ENCODE results near the gene FSTL5. TPM values are rescaled to one million over a fixed set of nuclear protein-coding genes. Genes with fewer than 3 reads are reported as not detected.

The FSTL5 gene
- total and polyA plus RNA-seq, 2 experiments from 2014 or later = 0.06 to 0.49 TPM

DNA sequence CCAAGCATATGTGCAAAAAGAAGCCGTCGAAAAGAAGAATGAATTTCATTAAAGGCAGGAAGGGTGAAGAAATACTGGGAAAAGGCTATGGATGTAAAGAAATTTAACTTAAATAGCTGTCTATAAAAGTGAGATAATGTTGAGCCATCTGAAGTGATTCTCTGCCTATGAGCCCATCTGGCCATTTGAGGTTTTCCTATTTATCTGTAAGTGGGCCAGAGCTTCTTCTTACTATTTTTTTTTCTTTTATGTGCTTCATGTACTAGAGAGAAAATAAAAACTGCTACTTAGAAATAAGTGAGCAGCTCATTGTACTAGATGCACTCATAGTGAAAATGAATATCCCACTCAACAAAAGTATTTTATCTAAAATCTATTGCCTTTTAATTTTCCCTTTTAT lies 725.7 kb downstream of the FSTL5 start (continued):
- TF ChIP-seq, protein P1, sequence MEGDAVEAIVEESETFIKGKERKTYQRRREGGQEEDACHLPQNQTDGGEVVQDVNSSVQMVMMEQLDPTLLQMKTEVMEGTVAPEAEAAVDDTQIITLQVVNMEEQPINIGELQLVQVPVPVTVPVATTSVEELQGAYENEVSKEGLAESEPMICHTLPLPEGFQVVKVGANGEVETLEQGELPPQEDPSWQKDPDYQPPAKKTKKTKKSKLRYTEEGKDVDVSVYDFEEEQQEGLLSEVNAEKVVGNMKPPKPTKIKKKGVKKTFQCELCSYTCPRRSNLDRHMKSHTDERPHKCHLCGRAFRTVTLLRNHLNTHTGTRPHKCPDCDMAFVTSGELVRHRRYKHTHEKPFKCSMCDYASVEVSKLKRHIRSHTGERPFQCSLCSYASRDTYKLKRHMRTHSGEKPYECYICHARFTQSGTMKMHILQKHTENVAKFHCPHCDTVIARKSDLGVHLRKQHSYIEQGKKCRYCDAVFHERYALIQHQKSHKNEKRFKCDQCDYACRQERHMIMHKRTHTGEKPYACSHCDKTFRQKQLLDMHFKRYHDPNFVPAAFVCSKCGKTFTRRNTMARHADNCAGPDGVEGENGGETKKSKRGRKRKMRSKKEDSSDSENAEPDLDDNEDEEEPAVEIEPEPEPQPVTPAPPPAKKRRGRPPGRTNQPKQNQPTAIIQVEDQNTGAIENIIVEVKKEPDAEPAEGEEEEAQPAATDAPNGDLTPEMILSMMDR (conservative IDR thresholded peaks at IDR 0.05; ENCODE audit: low read depth in 2 of 2) = no peak
- no peak for TF ChIP-seq ZNF114 (CRISPR knock-in tag; IDR thresholded peaks at IDR 0.05)
- TF ChIP-seq, protein P2, sequence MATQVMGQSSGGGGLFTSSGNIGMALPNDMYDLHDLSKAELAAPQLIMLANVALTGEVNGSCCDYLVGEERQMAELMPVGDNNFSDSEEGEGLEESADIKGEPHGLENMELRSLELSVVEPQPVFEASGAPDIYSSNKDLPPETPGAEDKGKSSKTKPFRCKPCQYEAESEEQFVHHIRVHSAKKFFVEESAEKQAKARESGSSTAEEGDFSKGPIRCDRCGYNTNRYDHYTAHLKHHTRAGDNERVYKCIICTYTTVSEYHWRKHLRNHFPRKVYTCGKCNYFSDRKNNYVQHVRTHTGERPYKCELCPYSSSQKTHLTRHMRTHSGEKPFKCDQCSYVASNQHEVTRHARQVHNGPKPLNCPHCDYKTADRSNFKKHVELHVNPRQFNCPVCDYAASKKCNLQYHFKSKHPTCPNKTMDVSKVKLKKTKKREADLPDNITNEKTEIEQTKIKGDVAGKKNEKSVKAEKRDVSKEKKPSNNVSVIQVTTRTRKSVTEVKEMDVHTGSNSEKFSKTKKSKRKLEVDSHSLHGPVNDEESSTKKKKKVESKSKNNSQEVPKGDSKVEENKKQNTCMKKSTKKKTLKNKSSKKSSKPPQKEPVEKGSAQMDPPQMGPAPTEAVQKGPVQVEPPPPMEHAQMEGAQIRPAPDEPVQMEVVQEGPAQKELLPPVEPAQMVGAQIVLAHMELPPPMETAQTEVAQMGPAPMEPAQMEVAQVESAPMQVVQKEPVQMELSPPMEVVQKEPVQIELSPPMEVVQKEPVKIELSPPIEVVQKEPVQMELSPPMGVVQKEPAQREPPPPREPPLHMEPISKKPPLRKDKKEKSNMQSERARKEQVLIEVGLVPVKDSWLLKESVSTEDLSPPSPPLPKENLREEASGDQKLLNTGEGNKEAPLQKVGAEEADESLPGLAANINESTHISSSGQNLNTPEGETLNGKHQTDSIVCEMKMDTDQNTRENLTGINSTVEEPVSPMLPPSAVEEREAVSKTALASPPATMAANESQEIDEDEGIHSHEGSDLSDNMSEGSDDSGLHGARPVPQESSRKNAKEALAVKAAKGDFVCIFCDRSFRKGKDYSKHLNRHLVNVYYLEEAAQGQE (IDR thresholded peaks at IDR 0.05; ENCODE audit: unreplicated experiment) = no peak
- no peak for TF ChIP-seq EZH2phosphoT487 (IDR thresholded peaks at IDR 0.05; ENCODE audit: unreplicated experiment)
- TF ChIP-seq ZNF331 (CRISPR knock-in tag; IDR thresholded peaks at IDR 0.05; ENCODE audit: low read depth) = no peak
- no peak for TF ChIP-seq JUNB (IDR thresholded peaks at IDR 0.05; ENCODE audit: unreplicated experiment)
- no peak for TF ChIP-seq NANOG (IDR thresholded peaks at IDR 0.05; ENCODE audit: borderline replicate concordance)
- TF ChIP-seq, protein P3, sequence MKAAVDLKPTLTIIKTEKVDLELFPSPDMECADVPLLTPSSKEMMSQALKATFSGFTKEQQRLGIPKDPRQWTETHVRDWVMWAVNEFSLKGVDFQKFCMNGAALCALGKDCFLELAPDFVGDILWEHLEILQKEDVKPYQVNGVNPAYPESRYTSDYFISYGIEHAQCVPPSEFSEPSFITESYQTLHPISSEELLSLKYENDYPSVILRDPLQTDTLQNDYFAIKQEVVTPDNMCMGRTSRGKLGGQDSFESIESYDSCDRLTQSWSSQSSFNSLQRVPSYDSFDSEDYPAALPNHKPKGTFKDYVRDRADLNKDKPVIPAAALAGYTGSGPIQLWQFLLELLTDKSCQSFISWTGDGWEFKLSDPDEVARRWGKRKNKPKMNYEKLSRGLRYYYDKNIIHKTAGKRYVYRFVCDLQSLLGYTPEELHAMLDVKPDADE (IDR thresholded peaks at IDR 0.05) = no peak
- TF ChIP-seq STAT1 (IDR thresholded peaks at IDR 0.05; ENCODE audit: unreplicated experiment) = no peak
- TF ChIP-seq POLR2AphosphoS5 (IDR thresholded peaks at IDR 0.05; ENCODE audit: low read depth) = no peak
- no peak for TF ChIP-seq EZH2 (IDR thresholded peaks at IDR 0.05; ENCODE audit: low read depth, unreplicated experiment)
- TF ChIP-seq CREB1 (CRISPR knock-in tag; IDR thresholded peaks at IDR 0.05; ENCODE audit: low read depth) = no peak

DNA sequence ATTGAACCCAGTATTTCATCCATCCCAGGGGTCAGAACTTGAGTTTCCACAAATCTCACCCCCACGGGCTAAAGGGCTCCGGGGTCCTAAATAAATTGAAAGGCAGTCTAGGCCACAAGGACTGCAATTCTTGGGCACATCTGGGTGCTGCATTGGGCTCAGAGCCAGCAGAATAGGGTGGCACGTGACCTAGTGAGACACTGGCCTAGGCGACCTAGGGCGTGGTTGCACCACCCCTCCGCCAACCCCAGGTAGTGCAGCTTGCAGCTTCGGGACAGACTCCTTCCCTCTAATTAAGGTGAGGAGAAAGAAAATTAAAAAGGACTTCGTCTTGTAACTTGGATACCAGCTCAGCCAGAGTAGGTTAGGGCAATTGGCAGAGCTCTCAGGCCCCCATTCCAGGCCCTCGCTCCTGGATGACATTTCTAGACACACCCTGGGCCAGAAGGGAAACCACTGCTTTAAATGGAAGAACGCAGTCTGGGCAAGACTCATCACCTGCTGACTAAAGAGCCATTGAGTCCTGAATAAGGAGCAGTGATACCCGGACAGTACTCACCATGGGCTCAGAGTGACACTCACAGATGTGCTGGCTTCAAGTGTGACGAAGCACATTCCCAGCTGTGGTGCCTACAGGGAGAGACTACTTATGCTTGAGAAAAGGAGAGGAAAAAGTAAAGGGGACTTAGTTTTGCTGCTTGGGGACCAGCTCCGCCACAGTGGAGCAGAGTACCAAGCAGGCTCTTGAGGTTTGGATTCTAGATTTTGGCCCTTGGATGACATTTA lies 735.4 kb downstream of the FSTL5 start:
- ATAC-seq (no peak), DNase-seq (ENCODE audit: low spot score) (no peak)
- H3K9me2 ChIP-seq (ENCODE audit: insufficient read depth) = no peaks in the 10 kb centered on the region

More for the DNA sequence above, 735.4 kb downstream of the FSTL5 start:
- H3F3A ChIP-seq (replicated peaks; ENCODE audit: low read depth) = no peaks in the 10 kb centered on the region
- H3K27ac ChIP-seq (ENCODE audit: low read depth) = no peak overlapping the region
- H2AFZ ChIP-seq = no peak overlapping the region; the same call in 1 of the 2 replicates
- H3K79me2 ChIP-seq (replicated peaks; ENCODE audit: insufficient read depth) = no peaks in the 10 kb centered on the region
- H3K27ac Mint-ChIP-seq = no peak overlapping the region; the same call in 1 of the 2 replicates
- no peak overlapping the region for H3K4me3 ChIP-seq
- no peak overlapping the region for H3K4me2 ChIP-seq
- no peak for TF ChIP-seq EZH2phosphoT487 (IDR thresholded peaks at IDR 0.05; ENCODE audit: unreplicated experiment)
- TF ChIP-seq, protein P1 (conservative IDR thresholded peaks at IDR 0.05; ENCODE audit: low read depth in 2 of 2) = no peak
- TF ChIP-seq EZH2 (IDR thresholded peaks at IDR 0.05; ENCODE audit: low read depth, unreplicated experiment) = no peak
- no peak for TF ChIP-seq NANOG (IDR thresholded peaks at IDR 0.05; ENCODE audit: borderline replicate concordance)
- TF ChIP-seq, protein P3 (IDR thresholded peaks at IDR 0.05) = no peak
- no peak for TF ChIP-seq ZNF114 (CRISPR knock-in tag; IDR thresholded peaks at IDR 0.05)
- no peak for TF ChIP-seq CREB1 (CRISPR knock-in tag; IDR thresholded peaks at IDR 0.05; ENCODE audit: low read depth)
- 0 out of 2 replicates have a peak, but pooled peaks cover under 1% of the 10 kb centered on the region for H4K20me1 ChIP-seq (replicated peaks; ENCODE audit: insufficient read depth)
- H3K4me1 Mint-ChIP-seq = no peaks in the 10 kb centered on the region
- H3K36me3 ChIP-seq (ENCODE audit: insufficient read depth) = no peaks in the 10 kb centered on the region
- no peaks in the 10 kb centered on the region for H3K4me1 ChIP-seq (ENCODE audit: insufficient read depth)
- H3K9me3 Mint-ChIP-seq = no peaks in the 10 kb centered on the region
- no peaks in the 10 kb centered on the region for H3K27me3 Mint-ChIP-seq (ENCODE audit: insufficient read depth, low read depth, poor library complexity)
- H3K36me3 Mint-ChIP-seq (ENCODE audit: low read depth) = no peaks in the 10 kb centered on the region
- no peak overlapping the region for H3K4me3 Mint-ChIP-seq
- H3K27me3 ChIP-seq (ENCODE audit: insufficient read depth) = no peaks in the 10 kb centered on the region
